ENCODE results near the gene NEMP1. TPM values are rescaled to one million over a fixed set of nuclear protein-coding genes. Genes with fewer than 3 reads are reported as not detected.

Gene NEMP1
- total and polyA plus RNA-seq, 10 of the 15 experiments (the other 5 are each of a cell fraction or from before 2014, with no cell fraction given), result 4.0 to 45.9 (median 19.8) TPM

GRCh38 chr12:57051011-57051410 lies 27.6 kb downstream of the NEMP1 start (continued):
- TF ChIP-seq ZNF384 (IDR thresholded peaks at IDR 0.05; ENCODE audit: borderline replicate concordance, low read depth, low read length) (no peak), BRCA1 (IDR thresholded peaks at IDR 0.05; ENCODE audit: low read depth, low read length) (no peak)

DNA sequence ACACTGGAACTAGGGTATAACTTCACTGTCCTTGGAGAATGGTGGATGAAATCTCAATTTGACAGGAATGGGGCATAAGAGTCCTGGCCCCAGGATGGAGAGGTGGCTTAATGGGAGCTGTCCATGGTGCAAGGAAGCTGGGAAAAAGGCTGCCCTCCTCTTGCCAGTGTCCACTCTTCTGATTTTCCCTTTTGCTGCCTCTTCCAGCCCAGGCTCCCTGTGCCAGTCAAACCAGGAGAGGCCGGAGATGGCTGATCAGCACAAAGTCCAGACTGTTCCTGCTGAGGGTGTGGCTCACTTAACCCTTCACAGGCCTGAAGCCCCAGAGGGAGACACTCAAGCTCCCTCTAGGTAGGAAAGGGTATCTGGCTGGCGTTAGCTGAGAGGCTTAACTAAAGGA lies 28.7 kb downstream of the NEMP1 start, which contains the start of gene MYO1A:
Gene MYO1A (minus strand): TSS at position 240 of the 400 bp plus-strand sequence. CDS start 1,806 bp downstream, outside the sequence.
- ATAC-seq (no peak), FAIRE-seq (no peak), DNase-seq (ENCODE audit: low read depth, low spot score) (no peak)
- ChIA-PET SMC1A (ENCODE audit: uncharacterized antibody, unreplicated experiment) (interaction anchor here (0.6 to 1.1 kb wide), 2 partner anchors 9 to 436 kb away, joined by 3 to 4 read pairs; no protein-coding TSS in a partner anchor), POLR2A (no interaction called here), CTCF (interaction anchor here (0.7 to 2.5 kb wide), 10 partner anchors 11 to 62 kb away, joined by 3 to 9 read pairs (median 3); partner anchors contain the start of gene STAT6), RAD21 (ENCODE audit: unreplicated experiment) (interaction anchor here (1.2 kb wide), 1 partner anchor 41 kb away, joined by 3 read pairs; no protein-coding TSS in a partner anchor)
- intact Hi-C loops (cut with micrococcal nuclease; ENCODE audit: unreplicated experiment), result no loop called here
- Histone ChIP-seq H3K79me2 (ENCODE audit: control insufficient read depth, insufficient read depth, low read length) (no peaks in the 10 kb centered on the region), H3K4me3 (no peak within 1 kb of the TSS), H3K9ac (ENCODE audit: control insufficient read depth, insufficient read depth, low read length) (no peak within 1 kb of the TSS), H3K36me3 (ENCODE audit: control insufficient read depth in 2 of 2, insufficient read depth in 2 of 2, low read length in 1 of 2) (no peaks in the 10 kb centered on the region), H3K9me3 (replicated peaks; ENCODE audit: control insufficient read depth, insufficient read depth, low read length) (no peaks in the 10 kb centered on the region; the same call in 2 of the 3 replicates), H3K4me1 (ENCODE audit: control insufficient read depth, insufficient read depth, low read length) (peaks cover 15% of the 10 kb centered on the region), H3K27me3 (replicated peaks in 1 of 2; ENCODE audit: control insufficient read depth in 2 of 2, insufficient read depth in 2 of 2, low read length in 1 of 2) (no peaks in the 10 kb centered on the region; a peak in 1 of 4 replicates), H3K4me2 (ENCODE audit: control insufficient read depth, insufficient read depth) (no peak within 1 kb of the TSS), H2AFZ (ENCODE audit: control insufficient read depth, low read depth, low read length) (no peak within 1 kb of the TSS), H3K27ac (ENCODE audit: control insufficient read depth, insufficient read depth) (no peak within 1 kb of the TSS), H4K20me1 (ENCODE audit: control insufficient read depth, insufficient read depth) (no peaks in the 10 kb centered on the region)
- in situ Hi-C loops (cut with MboI), result no loop called here
- BruUV-seq (replicated peaks), result no TSS peak
- TF ChIP-seq HDGF (IDR thresholded peaks at IDR 0.05), result no peak
- no peak for TF ChIP-seq SREBF2 (IDR thresholded peaks at IDR 0.05; ENCODE audit: low read length)
- TF ChIP-seq ZNF24 (IDR thresholded peaks at IDR 0.05), result no peak
- TF ChIP-seq PAX5 (IDR thresholded peaks at IDR 0.05; ENCODE audit: borderline replicate concordance, low read depth, low read length), result no peak
- TF ChIP-seq, protein P1, sequence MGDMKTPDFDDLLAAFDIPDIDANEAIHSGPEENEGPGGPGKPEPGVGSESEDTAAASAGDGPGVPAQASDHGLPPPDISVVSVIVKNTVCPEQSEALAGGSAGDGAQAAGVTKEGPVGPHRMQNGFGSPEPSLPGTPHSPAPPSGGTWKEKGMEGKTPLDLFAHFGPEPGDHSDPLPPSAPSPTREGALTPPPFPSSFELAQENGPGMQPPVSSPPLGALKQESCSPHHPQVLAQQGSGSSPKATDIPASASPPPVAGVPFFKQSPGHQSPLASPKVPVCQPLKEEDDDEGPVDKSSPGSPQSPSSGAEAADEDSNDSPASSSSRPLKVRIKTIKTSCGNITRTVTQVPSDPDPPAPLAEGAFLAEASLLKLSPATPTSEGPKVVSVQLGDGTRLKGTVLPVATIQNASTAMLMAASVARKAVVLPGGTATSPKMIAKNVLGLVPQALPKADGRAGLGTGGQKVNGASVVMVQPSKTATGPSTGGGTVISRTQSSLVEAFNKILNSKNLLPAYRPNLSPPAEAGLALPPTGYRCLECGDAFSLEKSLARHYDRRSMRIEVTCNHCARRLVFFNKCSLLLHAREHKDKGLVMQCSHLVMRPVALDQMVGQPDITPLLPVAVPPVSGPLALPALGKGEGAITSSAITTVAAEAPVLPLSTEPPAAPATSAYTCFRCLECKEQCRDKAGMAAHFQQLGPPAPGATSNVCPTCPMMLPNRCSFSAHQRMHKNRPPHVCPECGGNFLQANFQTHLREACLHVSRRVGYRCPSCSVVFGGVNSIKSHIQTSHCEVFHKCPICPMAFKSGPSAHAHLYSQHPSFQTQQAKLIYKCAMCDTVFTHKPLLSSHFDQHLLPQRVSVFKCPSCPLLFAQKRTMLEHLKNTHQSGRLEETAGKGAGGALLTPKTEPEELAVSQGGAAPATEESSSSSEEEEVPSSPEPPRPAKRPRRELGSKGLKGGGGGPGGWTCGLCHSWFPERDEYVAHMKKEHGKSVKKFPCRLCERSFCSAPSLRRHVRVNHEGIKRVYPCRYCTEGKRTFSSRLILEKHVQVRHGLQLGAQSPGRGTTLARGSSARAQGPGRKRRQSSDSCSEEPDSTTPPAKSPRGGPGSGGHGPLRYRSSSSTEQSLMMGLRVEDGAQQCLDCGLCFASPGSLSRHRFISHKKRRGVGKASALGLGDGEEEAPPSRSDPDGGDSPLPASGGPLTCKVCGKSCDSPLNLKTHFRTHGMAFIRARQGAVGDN (IDR thresholded peaks at IDR 0.05), result no peak
- TF ChIP-seq, protein P2, sequence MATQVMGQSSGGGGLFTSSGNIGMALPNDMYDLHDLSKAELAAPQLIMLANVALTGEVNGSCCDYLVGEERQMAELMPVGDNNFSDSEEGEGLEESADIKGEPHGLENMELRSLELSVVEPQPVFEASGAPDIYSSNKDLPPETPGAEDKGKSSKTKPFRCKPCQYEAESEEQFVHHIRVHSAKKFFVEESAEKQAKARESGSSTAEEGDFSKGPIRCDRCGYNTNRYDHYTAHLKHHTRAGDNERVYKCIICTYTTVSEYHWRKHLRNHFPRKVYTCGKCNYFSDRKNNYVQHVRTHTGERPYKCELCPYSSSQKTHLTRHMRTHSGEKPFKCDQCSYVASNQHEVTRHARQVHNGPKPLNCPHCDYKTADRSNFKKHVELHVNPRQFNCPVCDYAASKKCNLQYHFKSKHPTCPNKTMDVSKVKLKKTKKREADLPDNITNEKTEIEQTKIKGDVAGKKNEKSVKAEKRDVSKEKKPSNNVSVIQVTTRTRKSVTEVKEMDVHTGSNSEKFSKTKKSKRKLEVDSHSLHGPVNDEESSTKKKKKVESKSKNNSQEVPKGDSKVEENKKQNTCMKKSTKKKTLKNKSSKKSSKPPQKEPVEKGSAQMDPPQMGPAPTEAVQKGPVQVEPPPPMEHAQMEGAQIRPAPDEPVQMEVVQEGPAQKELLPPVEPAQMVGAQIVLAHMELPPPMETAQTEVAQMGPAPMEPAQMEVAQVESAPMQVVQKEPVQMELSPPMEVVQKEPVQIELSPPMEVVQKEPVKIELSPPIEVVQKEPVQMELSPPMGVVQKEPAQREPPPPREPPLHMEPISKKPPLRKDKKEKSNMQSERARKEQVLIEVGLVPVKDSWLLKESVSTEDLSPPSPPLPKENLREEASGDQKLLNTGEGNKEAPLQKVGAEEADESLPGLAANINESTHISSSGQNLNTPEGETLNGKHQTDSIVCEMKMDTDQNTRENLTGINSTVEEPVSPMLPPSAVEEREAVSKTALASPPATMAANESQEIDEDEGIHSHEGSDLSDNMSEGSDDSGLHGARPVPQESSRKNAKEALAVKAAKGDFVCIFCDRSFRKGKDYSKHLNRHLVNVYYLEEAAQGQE (IDR thresholded peaks at IDR 0.05; ENCODE audit: low read depth, low read length), result peak; percentile 73; the same call in 1 of the 2 replicates
- 49% methylated on average over 2 of the region's 2 CpGs for WGBS (ENCODE audit: insufficient coverage, insufficient replicate concordance, low lambda C conversion rate, missing lambda C conversion rate)
